CD8-positive, alpha-beta memory T cell (primary cell): Measurements from ENCODE around the gene RBM8A. TPM values are rescaled to one million over a fixed set of nuclear protein-coding genes. Genes with fewer than 3 reads are reported as not detected.

ENCODE experiments used
- CTCF ChIA-PET: fragments of 350-600 bp; sonication (Branson Sonifier 250); formaldehyde crosslinking; loops from one replicate; lab custom pipeline; 2021; ENCODE audit warnings: antibody characterized with exemption; lab: Charles Lee
- POLR2A ChIA-PET: fragments of 350-600 bp; sonication (Branson Sonifier 250); formaldehyde crosslinking; loops from one replicate; lab custom pipeline; 2021; ENCODE audit warnings: antibody characterized with exemption; lab: Charles Lee
- DNase-seq, 5 donors: peaks; one replicate each; pipeline versions ENCODE4 v3.0.0 to v3.0.0-alpha.2; 2020 to 2022; ENCODE audit warnings: mixed read lengths in 1 of 5
- H3K27ac ChIP-seq: one replicate; pipeline ENCODE4 v1.7.0; 2013; ENCODE audit warnings: low read depth, mild to moderate bottlenecking, low read length, moderate library complexity
- H3K27me3 ChIP-seq: 2 replicates; pipeline ENCODE4 v1.7.0; 2013; ENCODE audit warnings: low read length, mild to moderate bottlenecking; ENCODE audit not compliant: insufficient read depth, poor library complexity, severe bottlenecking
- H3K36me3 ChIP-seq: 2 replicates; pipeline ENCODE4 v1.7.0; 2013; ENCODE audit warnings: mild to moderate bottlenecking, low read length, moderate library complexity; ENCODE audit not compliant: insufficient read depth
- H3K4me1 ChIP-seq: 2 replicates; pipeline ENCODE4 v1.7.0; 2013; ENCODE audit warnings: mild to moderate bottlenecking, low read length, moderate library complexity; ENCODE audit not compliant: insufficient read depth
- H3K4me3 ChIP-seq: 2 replicates; pipeline ENCODE4 v1.7.0; 2013; ENCODE audit warnings: mild to moderate bottlenecking, low read length
- H3K9me3 ChIP-seq: 2 replicates; pipeline ENCODE4 v1.7.0; 2013; ENCODE audit warnings: mild to moderate bottlenecking, low read length
- H3K27ac Mint-ChIP-seq, 8 donors: one replicate each; pipeline ENCODE4 v1.8.0; 2020 to 2021; ENCODE audit warnings: mixed read lengths in 8 of 8, mild to moderate bottlenecking in 6 of 8, inconsistent platforms in 3 of 8, moderate library complexity in 3 of 8
- H3K27me3 Mint-ChIP-seq, 2 donors: one replicate each; pipeline ENCODE4 v1.8.0; 2020 to 2021; ENCODE audit warnings: mixed read lengths in 2 of 2, mild to moderate bottlenecking in 1 of 2, moderate library complexity in 1 of 2
- H3K36me3 Mint-ChIP-seq, 3 donors: one replicate each; pipeline ENCODE4 v1.8.0; 2020 to 2021; ENCODE audit warnings: mixed read lengths in 3 of 3, inconsistent platforms in 1 of 3, mild to moderate bottlenecking in 1 of 3
- H3K4me1 Mint-ChIP-seq, 3 donors: one replicate each; pipeline ENCODE4 v1.8.0; 2020 to 2021; ENCODE audit warnings: mixed read lengths in 3 of 3, inconsistent platforms in 1 of 3, mild to moderate bottlenecking in 1 of 3
- H3K4me3 Mint-ChIP-seq, 7 donors: one replicate each; pipeline ENCODE4 v1.8.0; 2020 to 2021; ENCODE audit warnings: mixed read lengths in 7 of 7, mild to moderate bottlenecking in 6 of 7, moderate library complexity in 4 of 7, inconsistent platforms in 2 of 7
- H3K9me3 Mint-ChIP-seq, 5 donors: one replicate each; pipeline ENCODE4 v1.8.0; 2020 to 2022; ENCODE audit warnings: mixed read lengths in 5 of 5, mild to moderate bottlenecking in 3 of 5, moderate library complexity in 2 of 5, inconsistent platforms in 1 of 5
- polyA plus RNA-seq: library from polyadenylated mRNA; unstranded; fragments of 300-500 nt; fragmentation: Illumina TruSeq; gene quantifications from one replicate; pipeline ENCODE4 v1.2.3, GENCODE V29; 2021
- total RNA-seq, 2 experiments: library from RNA; stranded (reverse); gene quantifications; one replicate each; pipeline ENCODE4 v1.2.3, GENCODE V29; 2021

RBM8A gene
- total and polyA plus RNA-seq, 3 experiments from 2014 or later: 192 to 397 (median 387) TPM

DNA sequence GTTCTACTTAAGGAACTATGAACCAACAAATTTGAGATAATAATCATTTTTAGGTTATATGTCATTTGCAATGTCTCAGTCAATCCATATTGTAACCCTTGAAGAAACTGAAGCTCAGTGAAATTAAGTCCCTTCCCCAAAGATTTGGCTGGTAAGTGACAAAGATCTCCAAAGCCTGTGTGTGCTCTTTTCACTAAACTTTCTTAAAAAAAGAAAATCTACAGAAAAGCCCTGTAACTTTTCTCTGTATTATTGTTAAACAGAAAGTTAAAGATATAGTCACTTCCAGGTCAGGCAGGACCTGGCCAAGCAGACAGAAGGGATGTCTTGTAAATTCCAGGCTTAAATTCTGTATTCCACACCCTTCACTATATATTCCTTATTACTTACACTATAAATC, 29.1 kb upstream of the RBM8A start:
- DNase-seq: no peak
- peak overlapping the region; percentile 90 to 98 (median 96) for H3K27ac Mint-ChIP-seq
- no peaks in the 10 kb centered on the region for H3K9me3 Mint-ChIP-seq
- H3K9me3 ChIP-seq: no peaks in the 10 kb centered on the region
- peaks cover 74 to 77% (median 76%) of the 10 kb centered on the region in 3 donors for H3K4me1 Mint-ChIP-seq
- H3K4me3 ChIP-seq: peak overlapping the region; percentile 94
- H3K27me3 Mint-ChIP-seq: peaks cover 0 to 3% of the 10 kb centered on the region in 2 donors
- H3K36me3 ChIP-seq: no peaks in the 10 kb centered on the region
- CTCF ChIA-PET: interaction anchor here (0.8 to 3.1 kb wide), 4 partner anchors 22 to 110 kb away, joined by 3 to 26 read pairs (median 12); partner anchors contain the start of genes NUDT17 and RBM8A
- H3K27me3 ChIP-seq: no peaks in the 10 kb centered on the region
- H3K27ac ChIP-seq: peak overlapping the region; percentile 76
- POLR2A ChIA-PET: interaction anchor here (1.4 to 7.1 kb wide), 2 partner anchors 8 to 29 kb away, joined by 3 to 87 read pairs; partner anchors contain the start of genes ANKRD34A, POLR3GL and RBM8A
- H3K4me3 Mint-ChIP-seq: peak overlapping the region; percentile 83 to 98 (median 92)
- peaks cover 58% of the 10 kb centered on the region for H3K4me1 ChIP-seq
- peaks cover 0 to 29% (median 4%) of the 10 kb centered on the region in 3 donors for H3K36me3 Mint-ChIP-seq

- peak overlapping the region in 6 of 7 donors; percentile 36 to 95 (median 84) for H3K4me3 Mint-ChIP-seq
- POLR2A ChIA-PET: interaction anchor here (1.4 to 7.1 kb wide), 2 partner anchors 9 to 28 kb away, joined by 3 to 87 read pairs; partner anchors contain the start of genes ANKRD34A, POLR3GL and RBM8A
- CTCF ChIA-PET: interaction anchor here (2.4 kb wide), 1 partner anchor 28 kb away, joined by 7 read pairs; the partner anchor contains the start of gene RBM8A
Observed at GRCh38 chr1:145955436-145955835, 28.2 kb upstream of the RBM8A start.

GRCh38 chr1:145953861-145954260, 26.6 kb upstream of the RBM8A start:
- no peak for DNase-seq
- no peaks in the 10 kb centered on the region for H3K36me3 ChIP-seq
- no peaks in the 10 kb centered on the region for H3K9me3 Mint-ChIP-seq
- peaks cover 0 to 41% (median 8%) of the 10 kb centered on the region in 3 donors for H3K36me3 Mint-ChIP-seq
- H3K27ac Mint-ChIP-seq: peak overlapping the region in 5 of 8 donors; percentile 14 to 66 (median 58)
- peaks cover 83 to 87% (median 83%) of the 10 kb centered on the region in 3 donors for H3K4me1 Mint-ChIP-seq
- H3K9me3 ChIP-seq: no peaks in the 10 kb centered on the region
- no peak overlapping the region for H3K4me3 ChIP-seq
- H3K4me3 Mint-ChIP-seq: peak overlapping the region in 3 of 7 donors; percentile 36 to 40 (median 37)
- no peaks in the 10 kb centered on the region for H3K27me3 Mint-ChIP-seq
- H3K27me3 ChIP-seq: no peaks in the 10 kb centered on the region
- H3K27ac ChIP-seq: no peak overlapping the region
- CTCF ChIA-PET: no interaction called here
- peaks cover 58% of the 10 kb centered on the region for H3K4me1 ChIP-seq
- POLR2A ChIA-PET: interaction anchor here (1.0 to 7.1 kb wide), 2 partner anchors 10 to 26 kb away, joined by 7 to 87 read pairs; partner anchors contain the start of gene RBM8A

More at GRCh38 chr1:145955436-145955835, 28.2 kb upstream of the RBM8A start:
- Histone ChIP-seq H3K9me3 (no peaks in the 10 kb centered on the region), H3K4me3 (peak overlapping the region; percentile 94), H3K27ac (no peak overlapping the region), H3K27me3 (no peaks in the 10 kb centered on the region), H3K36me3 (no peaks in the 10 kb centered on the region), H3K4me1 (peaks cover 67% of the 10 kb centered on the region)
- H3K36me3 Mint-ChIP-seq: peaks cover 0 to 32% (median 4%) of the 10 kb centered on the region in 3 donors
- DNase-seq: no peak
- peak overlapping the region; percentile 4 to 92 (median 38) for H3K27ac Mint-ChIP-seq
- H3K9me3 Mint-ChIP-seq: no peaks in the 10 kb centered on the region
- peaks cover 0 to 3% of the 10 kb centered on the region in 2 donors for H3K27me3 Mint-ChIP-seq
- H3K4me1 Mint-ChIP-seq: peaks cover 83 to 86% (median 86%) of the 10 kb centered on the region in 3 donors

DNA sequence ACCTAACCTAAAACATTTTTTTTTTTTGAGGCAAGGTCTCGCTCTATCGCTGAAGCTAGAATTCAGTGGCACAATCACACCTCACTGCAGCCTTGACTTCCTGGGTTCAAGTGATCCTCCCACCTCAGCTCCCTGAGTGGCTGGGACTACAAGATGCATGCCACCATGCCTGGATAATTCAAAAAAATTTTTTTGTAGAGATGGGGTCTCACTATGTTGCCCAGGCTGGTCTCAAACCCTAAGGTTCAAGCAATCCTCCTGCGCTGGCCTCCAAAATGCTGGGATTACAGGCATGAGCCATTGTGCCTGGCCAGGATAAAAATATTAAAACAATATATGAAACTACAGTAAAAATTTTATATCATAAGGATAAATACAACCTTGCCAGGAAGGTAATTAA, 25.6 kb upstream of the RBM8A start:
- Mint-ChIP-seq H3K4me3 (peak overlapping the region in 1 of 7 donors; percentile 7), H3K36me3 (peaks cover 0 to 46% (median 8%) of the 10 kb centered on the region in 3 donors), H3K4me1 (peaks cover 78 to 85% (median 83%) of the 10 kb centered on the region in 3 donors), H3K27ac (peak overlapping the region in 1 of 8 donors; percentile 43), H3K27me3 (no peaks in the 10 kb centered on the region), H3K9me3 (no peaks in the 10 kb centered on the region)
- ChIA-PET CTCF (no interaction called here), POLR2A (interaction anchor here (7.1 kb wide), 1 partner anchor 25 kb away, joined by 87 read pairs; the partner anchor contains the start of gene RBM8A)
- DNase-seq: no peak
- Histone ChIP-seq H3K4me1 (peaks cover 49% of the 10 kb centered on the region), H3K4me3 (no peak overlapping the region), H3K9me3 (no peaks in the 10 kb centered on the region), H3K27ac (no peak overlapping the region), H3K36me3 (no peaks in the 10 kb centered on the region), H3K27me3 (no peaks in the 10 kb centered on the region)

DNA sequence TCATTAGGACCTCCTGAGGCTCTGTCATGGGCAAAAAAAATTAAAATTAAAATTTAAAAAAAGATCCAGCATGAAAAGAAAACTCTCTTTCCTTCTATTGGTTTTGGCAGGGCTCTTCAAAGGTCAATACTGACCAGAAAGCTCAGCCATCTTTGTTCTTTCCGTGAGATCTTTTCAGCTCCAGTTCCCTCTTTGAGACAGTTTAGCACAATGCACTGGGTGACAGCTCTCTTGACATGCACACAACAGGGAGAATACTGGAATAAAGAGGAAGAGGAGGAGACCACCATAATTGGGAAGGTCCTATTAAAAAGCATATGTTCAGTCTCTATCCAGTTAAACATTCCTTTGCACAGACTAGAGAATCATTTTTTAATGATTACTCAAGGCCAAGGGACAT, 24.2 kb upstream of the RBM8A start:
- H3K27me3 Mint-ChIP-seq: no peaks in the 10 kb centered on the region
- H3K9me3 ChIP-seq: no peaks in the 10 kb centered on the region
- H3K4me1 ChIP-seq: peaks cover 45% of the 10 kb centered on the region
- peak overlapping the region; percentile 1 to 48 (median 36) for H3K27ac Mint-ChIP-seq
- no peak overlapping the region for H3K4me3 ChIP-seq
- ChIA-PET POLR2A (interaction anchor here (0.7 kb wide), 1 partner anchor 20 kb away, joined by 3 read pairs; no protein-coding TSS in a partner anchor), CTCF (no interaction called here)
- peaks cover 0 to 50% (median 8%) of the 10 kb centered on the region in 3 donors for H3K36me3 Mint-ChIP-seq
- H3K4me1 Mint-ChIP-seq: peaks cover 71 to 89% (median 85%) of the 10 kb centered on the region in 3 donors
- no peak overlapping the region for H3K4me3 Mint-ChIP-seq
- H3K27me3 ChIP-seq: no peaks in the 10 kb centered on the region
- no peak overlapping the region for H3K27ac ChIP-seq
- DNase-seq: no peak
- H3K36me3 ChIP-seq: peaks cover 10% of the 10 kb centered on the region
- H3K9me3 Mint-ChIP-seq: no peaks in the 10 kb centered on the region

DNA sequence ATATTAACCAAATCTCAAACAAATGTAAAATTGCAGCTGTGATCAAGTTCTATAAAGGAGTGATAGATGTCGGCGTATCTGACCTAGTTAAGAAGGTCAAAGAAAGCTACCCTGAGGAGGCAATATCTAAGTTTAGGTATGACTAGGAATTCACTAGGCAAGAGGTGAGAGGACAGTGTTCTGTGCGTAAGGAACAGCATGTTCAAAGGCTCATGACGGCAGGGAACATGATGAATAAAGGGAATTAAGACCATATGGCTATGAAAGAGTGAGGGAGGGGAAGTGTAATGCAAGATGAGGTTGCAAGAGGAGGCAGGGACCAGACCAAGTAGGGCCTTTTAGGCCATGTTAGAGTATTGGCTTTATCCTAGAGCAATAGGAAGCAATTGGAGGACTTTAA, 21.9 kb upstream of the RBM8A start:
- no peaks in the 10 kb centered on the region for H3K9me3 ChIP-seq
- H3K27ac ChIP-seq: no peak overlapping the region
- peak overlapping the region in 6 of 8 donors; percentile 6 to 81 (median 46) for H3K27ac Mint-ChIP-seq
- ChIA-PET POLR2A (interaction anchor here (1.5 kb wide), 1 partner anchor 9 kb away, joined by 6 read pairs; the partner anchor contains the start of gene LIX1L), CTCF (interaction anchor here (0.7 to 1.7 kb wide), 5 partner anchors 9 to 104 kb away, joined by 3 to 6 read pairs (median 5); partner anchors contain the start of genes ANKRD34A, LIX1L, NUDT17 and POLR3GL)
- peaks cover 13% of the 10 kb centered on the region for H3K36me3 ChIP-seq
- peaks cover 50 to 71% (median 68%) of the 10 kb centered on the region in 3 donors for H3K4me1 Mint-ChIP-seq
- H3K36me3 Mint-ChIP-seq: peaks cover 0 to 60% (median 10%) of the 10 kb centered on the region in 3 donors
- H3K4me3 ChIP-seq: no peak overlapping the region
- H3K4me3 Mint-ChIP-seq: no peak overlapping the region
- no peaks in the 10 kb centered on the region for H3K9me3 Mint-ChIP-seq
- no peaks in the 10 kb centered on the region for H3K27me3 ChIP-seq
- H3K4me1 ChIP-seq: peaks cover 24% of the 10 kb centered on the region
- DNase-seq: no peak
- no peaks in the 10 kb centered on the region for H3K27me3 Mint-ChIP-seq

- Mint-ChIP-seq H3K27me3 (no peaks in the 10 kb centered on the region), H3K36me3 (peaks cover 0 to 66% (median 13%) of the 10 kb centered on the region in 3 donors), H3K27ac (peak overlapping the region in 2 of 8 donors; percentile 0 to 52), H3K9me3 (no peaks in the 10 kb centered on the region), H3K4me3 (no peak overlapping the region), H3K4me1 (peaks cover 38 to 63% (median 59%) of the 10 kb centered on the region in 3 donors)
- H3K9me3 ChIP-seq: no peaks in the 10 kb centered on the region
- peaks cover 18% of the 10 kb centered on the region for H3K36me3 ChIP-seq
- no peaks in the 10 kb centered on the region for H3K27me3 ChIP-seq
- peaks cover 13% of the 10 kb centered on the region for H3K4me1 ChIP-seq
- ChIA-PET POLR2A (no interaction called here), CTCF (no interaction called here)
- no peak overlapping the region for H3K4me3 ChIP-seq
- DNase-seq: no peak
- H3K27ac ChIP-seq: no peak overlapping the region
Observed at GRCh38 chr1:145947551-145947950, 20.3 kb upstream of the RBM8A start.
